AG09309 (cell line): ENCODE data around the gene EFCAB14.
A peak's percentile ranks its signal among the peaks of the same experiment; 100 is the strongest.
"Not testable (repeated sequence)": the region's sequence is repeated elsewhere in the genome, so short reads cannot be mapped to it uniquely, and the experiment has no call there.

ENCODE experiments used
- DNase-seq: peaks from one replicate; pipeline ENCODE4 v3.0.0-alpha.2; 2010; ENCODE audit warnings: low read depth
- H3K4me3 ChIP-seq: 2 replicates; pipeline ENCODE4 v1.5.1; 2011; ENCODE audit warnings: mild to moderate bottlenecking, low read depth, low read length, moderate library complexity; ENCODE audit not compliant: control insufficient read depth
- CTCF ChIP-seq: IDR thresholded peaks from 2 replicates; pipeline ENCODE4 v1.5.1; 2011; ENCODE audit warnings: mild to moderate bottlenecking, low read depth, low read length, inconsistent platforms; ENCODE audit not compliant: insufficient read depth, control insufficient read depth; ENCODE audit errors: missing control alignments

EFCAB14 gene

GRCh38 chr1:46721686-46722205 lies 2.8 kb upstream of the EFCAB14 start:
- no peak for DNase-seq
- TF ChIP-seq CTCF: no peak
- no peak overlapping the region for H3K4me3 ChIP-seq

GRCh38 chr1:46721204-46721603 lies 2.3 kb upstream of the EFCAB14 start:
- no peak for DNase-seq
- no peak for TF ChIP-seq CTCF

GRCh38 chr1:46720319-46720718 lies 1.4 kb upstream of the EFCAB14 start:
- DNase-seq, H3K4me3 ChIP-seq: not testable (repeated sequence)

More at GRCh38 chr1:46721204-46721603, 2.3 kb upstream of the EFCAB14 start:
- no peak overlapping the region for H3K4me3 ChIP-seq

GRCh38 chr1:46719689-46720088 lies 775 bp upstream of the EFCAB14 start:
- no peak for DNase-seq
- TF ChIP-seq CTCF: no peak
- H3K4me3 ChIP-seq: no peak overlapping the region

GRCh38 chr1:46718340-46718726 lies 581 bp downstream of the EFCAB14 start:
- TF ChIP-seq CTCF: no peak
- H3K4me3 ChIP-seq: peak overlapping the region; percentile 83
- DNase-seq: no peak

- H3K4me3 ChIP-seq: peak overlapping the region; percentile 83
- no peak for DNase-seq
- TF ChIP-seq CTCF: no peak
These were observed 1.3 kb downstream of the EFCAB14 start for GRCh38 chr1:46717654-46718053.

- DNase-seq: no peak
- no peak for TF ChIP-seq CTCF
- H3K4me3 ChIP-seq: no peak overlapping the region
These were observed 3.9 kb downstream of the EFCAB14 start for GRCh38 chr1:46714976-46715375.
